Measurements from ENCODE around the gene LCA5L.
"Not testable (repeated sequence)": the region's sequence is repeated elsewhere in the genome, so short reads cannot be mapped to it uniquely, and the experiment has no call there.

LCA5L gene

DNA sequence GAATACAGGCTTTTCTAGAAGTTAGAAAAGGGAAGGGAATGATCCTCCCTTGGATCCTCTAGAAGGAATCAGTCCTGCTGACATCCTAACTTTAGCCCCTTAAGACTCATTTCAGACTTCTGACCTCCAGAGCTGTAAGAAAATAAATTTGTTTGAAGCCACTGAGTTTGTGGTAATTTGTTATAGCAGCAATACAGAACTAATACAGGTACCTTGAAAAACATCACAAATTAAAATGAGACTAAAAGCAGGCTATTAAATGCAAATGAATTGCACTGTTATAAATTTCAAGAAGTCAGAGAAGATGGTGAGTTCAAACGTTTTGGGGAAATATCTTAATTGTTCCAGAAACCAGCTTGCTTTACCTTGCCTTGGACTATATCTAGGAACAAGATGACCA, 6.3 kb downstream of the LCA5L start:
- TF ChIP-seq, protein P1, sequence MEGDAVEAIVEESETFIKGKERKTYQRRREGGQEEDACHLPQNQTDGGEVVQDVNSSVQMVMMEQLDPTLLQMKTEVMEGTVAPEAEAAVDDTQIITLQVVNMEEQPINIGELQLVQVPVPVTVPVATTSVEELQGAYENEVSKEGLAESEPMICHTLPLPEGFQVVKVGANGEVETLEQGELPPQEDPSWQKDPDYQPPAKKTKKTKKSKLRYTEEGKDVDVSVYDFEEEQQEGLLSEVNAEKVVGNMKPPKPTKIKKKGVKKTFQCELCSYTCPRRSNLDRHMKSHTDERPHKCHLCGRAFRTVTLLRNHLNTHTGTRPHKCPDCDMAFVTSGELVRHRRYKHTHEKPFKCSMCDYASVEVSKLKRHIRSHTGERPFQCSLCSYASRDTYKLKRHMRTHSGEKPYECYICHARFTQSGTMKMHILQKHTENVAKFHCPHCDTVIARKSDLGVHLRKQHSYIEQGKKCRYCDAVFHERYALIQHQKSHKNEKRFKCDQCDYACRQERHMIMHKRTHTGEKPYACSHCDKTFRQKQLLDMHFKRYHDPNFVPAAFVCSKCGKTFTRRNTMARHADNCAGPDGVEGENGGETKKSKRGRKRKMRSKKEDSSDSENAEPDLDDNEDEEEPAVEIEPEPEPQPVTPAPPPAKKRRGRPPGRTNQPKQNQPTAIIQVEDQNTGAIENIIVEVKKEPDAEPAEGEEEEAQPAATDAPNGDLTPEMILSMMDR (conservative IDR thresholded peaks at IDR 0.05; ENCODE audit: low read length), result no peak
- no peak overlapping the region for H3K4me3 ChIP-seq (ENCODE audit: low read length)
- DNase-seq (ENCODE audit: low read depth), result no peak

DNA sequence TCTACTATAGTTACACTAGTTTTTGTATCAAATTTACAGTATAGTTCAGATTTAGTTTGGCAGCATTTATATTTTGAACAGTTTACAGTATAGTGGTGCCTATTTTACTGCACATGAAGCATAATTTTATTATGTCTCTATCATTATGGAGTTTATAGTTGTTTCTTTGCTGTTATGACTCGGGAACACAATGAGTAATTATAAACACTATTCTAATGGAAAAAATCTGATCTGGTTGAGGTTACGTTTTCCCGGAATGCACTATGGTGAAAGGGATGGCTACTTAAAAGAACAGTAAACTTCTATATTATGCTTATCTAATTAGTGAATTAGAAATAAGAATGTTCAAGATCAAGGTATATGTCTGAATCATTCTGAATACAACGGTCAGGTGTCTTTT, 10.6 kb downstream of the LCA5L start:
- TF ChIP-seq, protein P1 (conservative IDR thresholded peaks at IDR 0.05; ENCODE audit: low read length), result no peak
- H3K4me3 ChIP-seq (ENCODE audit: low read length), result no peak overlapping the region
- DNase-seq (ENCODE audit: low read depth), result peak; percentile 4

DNA sequence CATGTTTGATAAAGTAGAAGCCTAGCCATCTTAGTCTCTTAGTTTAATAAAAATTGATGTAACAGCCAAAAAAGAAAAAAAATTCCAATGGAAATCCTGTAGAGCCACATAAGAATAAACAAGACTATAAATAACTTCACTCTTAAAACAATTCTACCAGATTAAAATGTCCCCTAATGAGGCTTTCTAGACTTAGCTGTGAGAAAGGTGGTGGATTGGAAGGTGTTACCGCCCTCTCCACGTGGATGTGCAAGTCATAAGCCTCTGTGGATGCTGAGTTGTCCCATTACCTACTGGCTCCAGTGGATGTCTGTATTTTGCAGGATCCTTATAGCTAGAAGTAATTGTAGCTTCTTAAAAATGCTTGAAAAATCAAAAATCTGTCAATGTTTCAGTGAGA, 14.6 kb downstream of the LCA5L start:
- no peak for DNase-seq (ENCODE audit: low read depth)
- TF ChIP-seq, protein P1 (conservative IDR thresholded peaks at IDR 0.05; ENCODE audit: low read length), result no peak
- H3K4me3 ChIP-seq (ENCODE audit: low read length), result no peak overlapping the region

DNA sequence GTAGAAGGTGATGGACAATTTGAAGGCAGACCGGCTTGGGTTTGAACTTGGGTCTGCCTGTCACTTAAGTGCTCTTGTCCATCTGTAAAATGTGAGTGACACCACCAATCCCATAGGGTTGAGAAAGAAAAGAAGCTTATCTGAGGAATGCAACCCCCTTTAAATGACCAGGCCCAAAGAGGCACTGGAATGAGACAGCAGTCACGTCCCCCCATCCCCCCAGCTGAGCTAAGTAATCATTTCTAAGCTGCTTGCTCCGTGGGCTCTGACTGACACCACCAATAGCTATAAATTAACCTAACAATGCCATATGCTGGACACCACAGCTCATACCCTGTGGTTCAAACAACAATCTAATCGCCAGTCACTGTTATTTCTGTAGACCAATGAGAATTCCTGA, 15.1 kb downstream of the LCA5L start:
- TF ChIP-seq, protein P1 (conservative IDR thresholded peaks at IDR 0.05; ENCODE audit: low read length), result no peak

DNA sequence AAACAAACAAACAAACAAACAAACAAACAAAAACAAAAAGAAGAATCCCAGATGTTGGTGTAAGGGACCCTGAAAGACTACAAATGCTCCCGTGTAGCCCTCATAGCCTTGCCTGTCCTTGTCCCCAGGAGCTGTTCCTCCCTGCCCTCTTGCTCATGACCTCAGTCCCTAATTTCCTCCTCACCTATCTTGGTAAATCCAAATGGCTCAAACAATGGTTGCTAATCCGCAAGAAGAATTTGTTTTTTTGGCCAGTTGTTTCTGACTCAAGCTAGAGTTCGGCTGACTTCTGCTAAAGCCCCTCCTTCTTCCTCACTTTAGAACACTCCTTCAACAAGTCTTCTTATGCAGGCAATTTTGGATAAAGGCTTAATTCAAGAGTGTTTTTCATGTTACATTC, 15.6 kb downstream of the LCA5L start:
- no peak for DNase-seq (ENCODE audit: low read depth)
- TF ChIP-seq, protein P1 (conservative IDR thresholded peaks at IDR 0.05; ENCODE audit: low read length), result no peak
- no peak overlapping the region for H3K4me3 ChIP-seq (ENCODE audit: low read length)

More for the DNA sequence above, 15.1 kb downstream of the LCA5L start:
- no peak overlapping the region for H3K4me3 ChIP-seq (ENCODE audit: low read length)
- DNase-seq (ENCODE audit: low read depth), result peak; percentile 6

DNA sequence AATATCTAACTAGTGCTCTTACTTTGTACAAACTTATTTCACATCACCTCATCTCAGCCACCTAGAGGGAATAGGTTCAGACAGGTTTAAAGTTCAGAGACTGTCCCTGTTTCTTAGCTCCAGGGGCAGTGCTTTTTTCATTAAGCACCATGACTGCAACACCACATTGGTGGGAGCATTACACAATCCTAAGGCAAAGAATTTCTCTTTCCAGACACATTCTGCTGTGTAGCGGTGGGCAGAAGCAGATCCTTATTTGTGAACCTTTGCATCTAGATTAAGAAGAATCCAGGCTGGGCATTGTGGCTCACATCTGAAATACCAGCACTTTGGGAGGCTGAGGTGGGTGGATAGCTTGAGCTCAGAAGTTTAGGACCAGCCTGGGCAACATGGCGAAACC, 16.1 kb downstream of the LCA5L start:
- TF ChIP-seq, protein P1 (conservative IDR thresholded peaks at IDR 0.05; ENCODE audit: low read length), result no peak
- no peak for DNase-seq (ENCODE audit: low read depth)
- no peak overlapping the region for H3K4me3 ChIP-seq (ENCODE audit: low read length)

DNA sequence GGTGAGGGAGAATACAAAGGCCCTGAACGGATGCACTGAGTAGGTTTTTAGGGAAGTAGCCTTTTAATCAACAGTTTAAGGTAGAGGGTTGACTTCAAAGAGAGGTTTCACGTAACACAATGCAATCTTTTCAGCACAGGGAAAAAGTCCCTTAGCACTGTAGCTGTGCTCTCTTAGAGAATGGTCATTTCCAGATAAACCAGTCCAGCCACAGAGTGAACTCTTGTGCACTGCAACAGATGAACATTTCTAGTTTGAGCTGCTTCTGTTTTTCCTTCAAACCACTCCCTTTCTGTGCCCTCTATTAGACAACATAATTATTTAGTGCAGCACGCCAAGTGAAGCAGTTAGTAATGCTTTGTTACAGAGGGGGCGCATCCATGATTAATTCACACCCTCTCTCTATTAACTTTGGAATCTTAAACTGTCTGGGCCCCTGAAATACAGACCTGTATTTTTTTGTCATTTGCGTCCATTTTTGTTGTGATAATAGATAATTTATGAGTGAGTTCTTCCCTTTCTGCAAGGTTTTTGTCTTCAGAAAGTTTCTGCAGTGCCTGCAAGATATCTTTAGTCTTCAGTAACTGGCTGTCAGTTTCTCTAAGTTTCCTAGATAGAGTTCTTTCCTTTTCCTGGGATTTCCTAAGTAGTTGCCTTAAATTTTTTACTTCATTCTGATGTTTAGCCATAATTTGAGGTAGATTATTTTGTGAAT, 22.9 kb downstream of the LCA5L start:
- DNase-seq (ENCODE audit: low read depth), result no peak
- TF ChIP-seq, protein P1 (conservative IDR thresholded peaks at IDR 0.05; ENCODE audit: low read length), result no peak
- H3K4me3 ChIP-seq (ENCODE audit: low read length), result no peak overlapping the region

DNA sequence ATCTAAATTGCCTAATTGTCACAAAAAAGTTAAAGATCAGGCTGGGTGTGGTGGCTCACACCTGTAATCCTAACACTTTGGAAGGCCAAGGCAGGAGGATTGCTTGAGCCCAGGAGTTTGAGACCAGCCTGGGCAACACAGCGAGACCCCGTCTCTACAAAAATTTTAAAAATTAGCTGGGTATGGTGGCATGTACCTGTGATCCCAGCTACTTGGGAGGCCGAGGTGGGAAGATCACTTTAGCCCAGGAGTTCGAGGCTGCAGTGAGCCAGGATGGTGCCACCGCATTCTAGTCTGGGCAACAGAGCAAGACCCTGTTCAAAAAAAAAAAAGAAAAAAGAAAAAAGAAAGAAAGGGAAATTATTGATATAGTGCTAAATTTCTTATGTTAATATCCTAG, 26.4 kb downstream of the LCA5L start:
- not testable (repeated sequence) for DNase-seq (ENCODE audit: low read depth); H3K4me3 ChIP-seq (ENCODE audit: low read length)
